ENCODE results near the gene NPPA. TPM values are rescaled to one million over a fixed set of nuclear protein-coding genes. Genes with fewer than 3 reads are reported as not detected.

Gene NPPA
- total and polyA plus RNA-seq, 9 of the 15 experiments (the other 6 are each of a cell fraction or from before 2014, with no cell fraction given): not detected

GRCh38 chr1:11797525-11798216, 49.9 kb downstream of the NPPA start (continued):
- TF ChIP-seq ETV6 (IDR thresholded peaks at IDR 0.05; ENCODE audit: borderline replicate concordance in 1 of 2, low read depth in 2 of 2, low read length in 1 of 2) (peak; percentile 78 to 85; a peak in 3 of 4 replicates), ETV6 (CRISPR knock-in tag; IDR thresholded peaks at IDR 0.05; ENCODE audit: borderline replicate concordance) (no peak), HDAC6 (IDR thresholded peaks at IDR 0.05; ENCODE audit: low read depth, low read length) (no peak), ZNF778 (CRISPR knock-in tag; IDR thresholded peaks at IDR 0.05) (no peak), HDAC8 (tag; IDR thresholded peaks at IDR 0.05) (peak; percentile 93), CBX8 (IDR thresholded peaks at IDR 0.05; ENCODE audit: borderline replicate concordance, extremely low read depth, low read depth, low read length, poor library complexity, severe bottlenecking) (no peak), ZNF146 (CRISPR knock-in tag; IDR thresholded peaks at IDR 0.05; ENCODE audit: unreplicated experiment) (no peak), ZNF41 (CRISPR knock-in tag; conservative IDR thresholded peaks at IDR 0.05) (no peak; the same call in 1 of the 2 replicates), FOSL1 (tag; conservative IDR thresholded peaks at IDR 0.05) (0 out of 2 replicates have a peak, but pooled peaks have one; percentile 69), SNAPC5 (CRISPR knock-in tag; IDR thresholded peaks at IDR 0.05) (no peak), RFX1 (IDR thresholded peaks at IDR 0.05) (no peak), ZBTB43 (CRISPR knock-in tag; IDR thresholded peaks at IDR 0.05) (no peak), HOMEZ (CRISPR knock-in tag; IDR thresholded peaks at IDR 0.05) (no peak), SUPT5H (IDR thresholded peaks at IDR 0.05) (peak; percentile 22; the same call in 1 of the 2 replicates), ADNP (tag; IDR thresholded peaks at IDR 0.05) (no peak), ELK1 (CRISPR knock-in tag; IDR thresholded peaks at IDR 0.05) (no peak), SOX6 (IDR thresholded peaks at IDR 0.05) (peak; percentile 100), KLF16 (IDR thresholded peaks at IDR 0.05) (peak; percentile 82), ZBTB34 (CRISPR knock-in tag; IDR thresholded peaks at IDR 0.05) (no peak), ZNF395 (CRISPR knock-in tag; IDR thresholded peaks at IDR 0.05) (no peak), ZBED1 (IDR thresholded peaks at IDR 0.05) (no peak), KDM4B (IDR thresholded peaks at IDR 0.05; ENCODE audit: borderline replicate concordance in 2 of 2, low read depth in 1 of 2) (no peak)

All from K562 (cell line).